Epithelial cell of esophagus (primary cell): Measurements from ENCODE around the gene TENM3.

ENCODE experiments used
- DNase-seq: peaks from one replicate; pipeline ENCODE4 v3.0.0; 2010; ENCODE audit warnings: low read depth
- H3K4me3 ChIP-seq: 2 replicates; pipeline ENCODE4 v1.5.1; 2011; ENCODE audit warnings: mild to moderate bottlenecking, low read length, control low read depth
- TF ChIP-seq, protein P1 (sequence below): IDR thresholded peaks from 2 replicates; pipeline ENCODE4 v1.5.1; 2011; ENCODE audit warnings: low read depth, mild to moderate bottlenecking, low read length, control low read depth, inconsistent platforms; ENCODE audit not compliant: insufficient read depth; ENCODE audit errors: missing control alignments

TENM3 gene

DNA sequence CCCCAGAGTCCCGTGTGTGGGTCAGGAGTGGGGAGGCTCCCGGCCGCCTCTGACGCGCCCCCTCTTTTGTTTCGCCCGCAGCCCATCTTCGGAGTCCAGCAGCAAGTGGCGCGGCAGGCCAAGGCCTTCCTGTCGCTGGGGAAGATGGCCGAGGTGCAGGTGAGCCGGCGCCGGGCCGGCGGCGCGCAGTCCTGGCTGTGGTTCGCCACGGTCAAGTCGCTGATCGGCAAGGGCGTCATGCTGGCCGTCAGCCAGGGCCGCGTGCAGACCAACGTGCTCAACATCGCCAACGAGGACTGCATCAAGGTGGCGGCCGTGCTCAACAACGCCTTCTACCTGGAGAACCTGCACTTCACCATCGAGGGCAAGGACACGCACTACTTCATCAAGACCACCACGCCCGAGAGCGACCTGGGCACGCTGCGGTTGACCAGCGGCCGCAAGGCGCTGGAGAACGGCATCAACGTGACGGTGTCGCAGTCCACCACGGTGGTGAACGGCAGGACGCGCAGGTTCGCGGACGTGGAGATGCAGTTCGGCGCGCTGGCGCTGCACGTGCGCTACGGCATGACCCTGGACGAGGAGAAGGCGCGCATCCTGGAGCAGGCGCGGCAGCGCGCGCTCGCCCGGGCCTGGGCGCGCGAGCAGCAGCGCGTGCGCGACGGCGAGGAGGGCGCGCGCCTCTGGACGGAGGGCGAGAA lies 556.5 kb downstream of the TENM3 start:
- no peak overlapping the region for H3K4me3 ChIP-seq
- TF ChIP-seq, protein P1, sequence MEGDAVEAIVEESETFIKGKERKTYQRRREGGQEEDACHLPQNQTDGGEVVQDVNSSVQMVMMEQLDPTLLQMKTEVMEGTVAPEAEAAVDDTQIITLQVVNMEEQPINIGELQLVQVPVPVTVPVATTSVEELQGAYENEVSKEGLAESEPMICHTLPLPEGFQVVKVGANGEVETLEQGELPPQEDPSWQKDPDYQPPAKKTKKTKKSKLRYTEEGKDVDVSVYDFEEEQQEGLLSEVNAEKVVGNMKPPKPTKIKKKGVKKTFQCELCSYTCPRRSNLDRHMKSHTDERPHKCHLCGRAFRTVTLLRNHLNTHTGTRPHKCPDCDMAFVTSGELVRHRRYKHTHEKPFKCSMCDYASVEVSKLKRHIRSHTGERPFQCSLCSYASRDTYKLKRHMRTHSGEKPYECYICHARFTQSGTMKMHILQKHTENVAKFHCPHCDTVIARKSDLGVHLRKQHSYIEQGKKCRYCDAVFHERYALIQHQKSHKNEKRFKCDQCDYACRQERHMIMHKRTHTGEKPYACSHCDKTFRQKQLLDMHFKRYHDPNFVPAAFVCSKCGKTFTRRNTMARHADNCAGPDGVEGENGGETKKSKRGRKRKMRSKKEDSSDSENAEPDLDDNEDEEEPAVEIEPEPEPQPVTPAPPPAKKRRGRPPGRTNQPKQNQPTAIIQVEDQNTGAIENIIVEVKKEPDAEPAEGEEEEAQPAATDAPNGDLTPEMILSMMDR: no peak
- no peak for DNase-seq

DNA sequence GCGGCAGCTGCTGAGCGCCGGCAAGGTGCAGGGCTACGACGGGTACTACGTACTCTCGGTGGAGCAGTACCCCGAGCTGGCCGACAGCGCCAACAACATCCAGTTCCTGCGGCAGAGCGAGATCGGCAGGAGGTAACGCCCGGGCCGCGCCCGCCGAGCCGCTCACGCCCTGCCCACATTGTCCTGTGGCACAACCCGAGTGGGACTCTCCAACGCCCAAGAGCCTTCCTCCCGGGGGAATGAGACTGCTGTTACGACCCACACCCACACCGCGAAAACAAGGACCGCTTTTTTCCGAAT lies 557.0 kb downstream of the TENM3 start:
- no peak overlapping the region for H3K4me3 ChIP-seq
- TF ChIP-seq, protein P1: no peak
- DNase-seq: no peak

DNA sequence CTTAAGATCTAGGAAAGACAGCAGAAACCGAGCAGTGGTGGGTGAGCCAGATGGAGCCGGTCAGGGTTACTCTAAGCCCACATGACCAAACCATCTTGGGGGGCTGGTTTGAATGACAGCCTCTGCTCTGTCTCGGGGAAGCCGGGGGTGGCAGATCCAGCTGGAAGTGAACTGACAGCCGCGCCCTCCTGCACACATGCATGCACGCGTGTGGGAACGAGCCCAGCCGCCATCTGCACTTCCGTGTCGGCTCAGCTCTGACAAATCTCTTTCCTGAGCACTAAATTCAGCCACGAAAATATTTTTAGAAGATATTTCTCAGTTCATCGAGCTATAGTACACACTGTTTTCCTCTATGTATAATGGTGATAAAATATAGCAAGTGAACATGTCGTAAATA lies 558.4 kb downstream of the TENM3 start:
- TF ChIP-seq, protein P1: no peak
- no peak for DNase-seq
- H3K4me3 ChIP-seq: no peak overlapping the region

DNA sequence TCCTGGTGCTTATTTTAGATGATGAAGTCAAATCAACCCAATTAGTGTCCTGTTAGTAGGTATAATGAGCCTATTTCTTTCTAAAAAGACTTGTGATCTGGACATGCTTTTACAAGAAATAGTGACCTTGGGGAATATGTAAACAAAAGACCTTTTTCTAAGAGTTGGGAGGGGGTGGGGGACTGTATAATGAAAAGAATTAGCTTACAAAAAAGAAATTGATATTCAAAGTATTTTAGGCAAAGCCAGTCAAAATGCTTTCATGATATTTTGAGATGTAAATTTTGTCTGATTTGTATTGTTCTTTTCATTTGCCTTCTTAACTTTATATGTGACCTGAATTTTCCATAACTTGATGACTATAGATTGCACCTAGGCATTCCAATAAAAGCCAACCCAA lies 559.4 kb downstream of the TENM3 start:
- no peak for DNase-seq
- no peak overlapping the region for H3K4me3 ChIP-seq
- TF ChIP-seq, protein P1: no peak

DNA sequence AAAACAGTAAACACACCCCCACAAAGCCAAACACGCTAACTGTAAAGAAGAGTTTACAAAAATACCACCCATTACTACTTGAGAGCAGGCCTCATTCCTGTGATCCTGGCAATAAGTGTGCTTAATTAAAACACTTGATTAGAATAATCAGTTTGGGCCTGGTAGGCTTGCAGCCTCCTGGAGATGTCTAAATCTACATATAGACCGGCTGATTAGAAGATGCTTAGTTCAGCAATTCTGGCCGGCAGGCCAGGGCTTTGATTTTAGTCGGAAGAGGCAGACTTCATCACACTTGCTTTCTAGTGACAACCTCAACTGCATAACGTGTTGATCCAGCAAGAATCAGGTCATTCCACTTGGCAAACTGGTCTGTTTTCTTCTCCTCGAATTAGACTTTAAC lies 560.0 kb downstream of the TENM3 start:
- DNase-seq: no peak
- no peak overlapping the region for H3K4me3 ChIP-seq
- TF ChIP-seq, protein P1: no peak

DNA sequence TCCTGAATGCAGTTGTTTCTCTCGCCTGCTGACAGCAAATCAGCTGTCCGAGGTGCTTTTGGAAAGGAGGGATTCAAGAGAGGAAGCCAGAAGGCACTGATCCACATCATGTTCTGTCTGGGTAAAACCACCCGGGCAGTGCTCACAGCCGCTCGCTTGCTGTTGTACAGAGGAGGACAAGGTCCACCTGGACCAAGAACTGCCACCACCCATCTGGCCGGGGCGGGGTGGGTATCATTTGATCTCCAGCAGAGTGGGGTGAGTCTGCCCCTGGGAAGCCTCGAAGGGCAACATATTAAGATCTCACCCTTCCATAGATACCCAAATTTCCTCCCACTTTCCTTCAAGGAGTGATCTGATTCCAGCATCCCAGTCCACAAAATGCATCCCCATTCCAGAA lies 560.9 kb downstream of the TENM3 start:
- H3K4me3 ChIP-seq: no peak overlapping the region
- DNase-seq: no peak
- TF ChIP-seq, protein P1: no peak

DNA sequence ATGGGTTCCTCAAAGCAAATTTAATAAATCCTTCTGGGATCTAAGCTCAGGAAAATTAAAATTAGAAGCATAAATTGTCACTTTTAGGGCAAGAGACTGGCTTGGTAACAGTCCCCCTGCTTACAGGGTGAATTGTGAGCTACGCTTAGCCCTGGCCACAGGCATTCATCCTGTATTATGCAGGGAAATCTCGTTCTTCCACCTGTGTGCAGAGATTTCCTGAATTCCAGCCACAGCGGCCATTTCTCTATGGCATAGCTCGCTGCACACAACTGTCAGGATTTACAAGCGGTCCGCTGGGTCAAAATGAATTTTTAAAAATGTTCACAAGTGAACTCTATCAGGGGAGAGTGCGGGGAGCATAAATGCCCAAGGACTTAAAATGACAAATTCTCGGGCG lies 562.1 kb downstream of the TENM3 start:
- TF ChIP-seq, protein P1: no peak
- H3K4me3 ChIP-seq: no peak overlapping the region
- DNase-seq: no peak
